ENCODE measurements around the gene LTA. TPM values are rescaled to one million over a fixed set of nuclear protein-coding genes. Genes with fewer than 3 reads are reported as not detected.

Gene LTA
- total and polyA plus RNA-seq, 2 donors (not counting 1 experiment from before 2014, with no cell fraction given) = not detected

- Histone ChIP-seq H3K79me2 (ENCODE audit: control insufficient read depth, insufficient read depth, low read length) (no peaks in the 10 kb centered on the region), H3K9me3 (ENCODE audit: control insufficient read depth, insufficient read depth, low read depth, low read length) (no peaks in the 10 kb centered on the region), H3K27ac (ENCODE audit: insufficient read depth, low read length) (no peak overlapping the region), H3K27me3 (ENCODE audit: control insufficient read depth, insufficient read depth, low read length) (peaks cover 3% of the 10 kb centered on the region), H3K4me1 (ENCODE audit: control insufficient read depth, extremely low read depth, insufficient read depth, low read length) (no peaks in the 10 kb centered on the region), H3K4me3 (replicated peaks in 1 of 4; ENCODE audit: control extremely low read depth in 1 of 4, insufficient read depth in 1 of 4, low read depth in 3 of 4, low read length in 4 of 4) (no peak overlapping the region), H2AFZ (ENCODE audit: low read length) (no peak overlapping the region), H3K36me3 (ENCODE audit: control insufficient read depth, insufficient read depth, low read length) (no peaks in the 10 kb centered on the region), H3K9ac (ENCODE audit: insufficient read depth, low read length) (no peak overlapping the region), H4K20me1 (ENCODE audit: control insufficient read depth, extremely low read depth, insufficient read depth, low read length) (no peaks in the 10 kb centered on the region), H3K4me2 (ENCODE audit: extremely low read depth, insufficient read depth, low read length) (no peak overlapping the region)
- TF ChIP-seq EZH2 (IDR thresholded peaks at IDR 0.05; ENCODE audit: low read length, missing control alignments) = no peak
- no peak for TF ChIP-seq CTCF (conservative IDR thresholded peaks at IDR 0.05 in 1 of 2, IDR thresholded peaks at IDR 0.05 in 1 of 2; ENCODE audit: low read depth in 1 of 2, low read length in 2 of 2)
- no peak for DNase-seq (ENCODE audit: low read depth in 2 of 2)
These were observed 37.7 kb downstream of the LTA start for GRCh38 chr6:31609519-31610406.

- Histone ChIP-seq H3K79me2 (ENCODE audit: control insufficient read depth, insufficient read depth, low read length) (no peaks in the 10 kb centered on the region), H3K4me2 (ENCODE audit: extremely low read depth, insufficient read depth, low read length) (no peak overlapping the region), H4K20me1 (ENCODE audit: control insufficient read depth, extremely low read depth, insufficient read depth, low read length) (no peaks in the 10 kb centered on the region), H3K4me3 (replicated peaks in 1 of 4; ENCODE audit: control extremely low read depth in 1 of 4, insufficient read depth in 1 of 4, low read depth in 3 of 4, low read length in 4 of 4) (no peak overlapping the region), H3K9ac (ENCODE audit: insufficient read depth, low read length) (no peak overlapping the region), H2AFZ (ENCODE audit: low read length) (no peak overlapping the region), H3K4me1 (ENCODE audit: control insufficient read depth, extremely low read depth, insufficient read depth, low read length) (no peaks in the 10 kb centered on the region), H3K27me3 (ENCODE audit: control insufficient read depth, insufficient read depth, low read length) (peaks cover 3% of the 10 kb centered on the region), H3K27ac (ENCODE audit: insufficient read depth, low read length) (no peak overlapping the region), H3K36me3 (ENCODE audit: control insufficient read depth, insufficient read depth, low read length) (no peaks in the 10 kb centered on the region), H3K9me3 (ENCODE audit: control insufficient read depth, insufficient read depth, low read depth, low read length) (no peaks in the 10 kb centered on the region)
- DNase-seq (ENCODE audit: low read depth in 2 of 2) = no peak
- TF ChIP-seq EZH2 (IDR thresholded peaks at IDR 0.05; ENCODE audit: low read length, missing control alignments) (no peak), CTCF (conservative IDR thresholded peaks at IDR 0.05 in 1 of 2, IDR thresholded peaks at IDR 0.05 in 1 of 2; ENCODE audit: low read depth in 1 of 2, low read length in 2 of 2) (no peak)
These were observed 38.9 kb downstream of the LTA start for GRCh38 chr6:31610968-31611367.

GRCh38 chr6:31614075-31614619 is 42.1 kb downstream of the LTA start:
- TF ChIP-seq CTCF (conservative IDR thresholded peaks at IDR 0.05 in 1 of 2, IDR thresholded peaks at IDR 0.05 in 1 of 2; ENCODE audit: low read depth in 1 of 2, low read length in 2 of 2) (no peak), EZH2 (IDR thresholded peaks at IDR 0.05; ENCODE audit: low read length, missing control alignments) (no peak)
- H4K20me1 ChIP-seq (ENCODE audit: control insufficient read depth, extremely low read depth, insufficient read depth, low read length) = no peaks in the 10 kb centered on the region
- H3K4me2 ChIP-seq (ENCODE audit: extremely low read depth, insufficient read depth, low read length) = no peak overlapping the region
- H3K36me3 ChIP-seq (ENCODE audit: control insufficient read depth, insufficient read depth, low read length) = no peaks in the 10 kb centered on the region
- no peak overlapping the region for H2AFZ ChIP-seq (ENCODE audit: low read length)
- no peaks in the 10 kb centered on the region for H3K79me2 ChIP-seq (ENCODE audit: control insufficient read depth, insufficient read depth, low read length)
- H3K4me3 ChIP-seq (replicated peaks in 1 of 4; ENCODE audit: control extremely low read depth in 1 of 4, insufficient read depth in 1 of 4, low read depth in 3 of 4, low read length in 4 of 4) = no peak overlapping the region
- H3K9me3 ChIP-seq (ENCODE audit: control insufficient read depth, insufficient read depth, low read depth, low read length) = no peaks in the 10 kb centered on the region
- H3K9ac ChIP-seq (ENCODE audit: insufficient read depth, low read length) = no peak overlapping the region
- H3K4me1 ChIP-seq (ENCODE audit: control insufficient read depth, extremely low read depth, insufficient read depth, low read length) = no peaks in the 10 kb centered on the region
- no peak for DNase-seq (ENCODE audit: low read depth in 2 of 2)
- peaks cover 3% of the 10 kb centered on the region for H3K27me3 ChIP-seq (ENCODE audit: control insufficient read depth, insufficient read depth, low read length)
- H3K27ac ChIP-seq (ENCODE audit: insufficient read depth, low read length) = no peak overlapping the region

Data from fibroblast of lung (primary cell).